ENCODE measurements around the gene CLSTN3. TPM values are rescaled to one million over a fixed set of nuclear protein-coding genes. Genes with fewer than 3 reads are reported as not detected.

The CLSTN3 gene
- total RNA-seq, 1 experiment from 2014 or later, result 14.8 TPM

DNA sequence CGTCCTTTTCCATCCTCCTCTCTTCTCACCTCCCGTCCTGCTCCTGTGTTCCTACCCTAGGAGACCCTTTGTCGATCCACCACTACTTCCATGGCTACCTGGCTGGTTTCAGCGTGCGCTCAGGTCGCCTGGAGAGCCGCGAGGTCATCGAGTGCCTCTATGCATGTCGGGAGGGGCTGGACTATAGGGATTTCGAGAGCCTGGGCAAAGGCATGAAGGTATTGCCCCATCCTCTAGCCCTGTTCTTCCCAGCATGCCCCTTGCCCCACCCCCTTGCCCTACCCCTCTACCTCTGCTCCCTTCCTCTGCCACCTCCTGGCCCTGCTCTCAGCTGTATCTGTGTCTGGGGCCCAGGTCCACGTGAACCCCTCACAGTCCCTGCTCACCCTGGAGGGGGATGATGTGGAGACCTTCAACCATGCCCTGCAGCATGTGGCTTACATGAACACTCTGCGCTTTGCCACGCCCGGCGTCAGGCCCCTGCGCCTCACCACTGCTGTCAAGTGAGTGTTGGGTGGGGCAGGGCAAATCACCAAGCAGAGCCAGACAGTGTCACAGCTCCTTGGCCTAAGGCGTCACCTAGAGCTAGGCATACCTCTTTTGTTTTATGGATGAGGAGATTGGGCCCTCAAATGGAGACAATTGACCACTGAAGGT is 12.8 kb downstream of the CLSTN3 start:
- in situ Hi-C loops (cut with HindIII; ENCODE audit: low sequenced_read_pairs), result no loop called here
- no peak for DNase-seq (ENCODE audit: low spot score)

GRCh38 chr12:7143564-7143963 is 13.4 kb downstream of the CLSTN3 start:
- no peak for DNase-seq (ENCODE audit: low spot score)
- in situ Hi-C loops (cut with HindIII; ENCODE audit: low sequenced_read_pairs), result no loop called here

DNA sequence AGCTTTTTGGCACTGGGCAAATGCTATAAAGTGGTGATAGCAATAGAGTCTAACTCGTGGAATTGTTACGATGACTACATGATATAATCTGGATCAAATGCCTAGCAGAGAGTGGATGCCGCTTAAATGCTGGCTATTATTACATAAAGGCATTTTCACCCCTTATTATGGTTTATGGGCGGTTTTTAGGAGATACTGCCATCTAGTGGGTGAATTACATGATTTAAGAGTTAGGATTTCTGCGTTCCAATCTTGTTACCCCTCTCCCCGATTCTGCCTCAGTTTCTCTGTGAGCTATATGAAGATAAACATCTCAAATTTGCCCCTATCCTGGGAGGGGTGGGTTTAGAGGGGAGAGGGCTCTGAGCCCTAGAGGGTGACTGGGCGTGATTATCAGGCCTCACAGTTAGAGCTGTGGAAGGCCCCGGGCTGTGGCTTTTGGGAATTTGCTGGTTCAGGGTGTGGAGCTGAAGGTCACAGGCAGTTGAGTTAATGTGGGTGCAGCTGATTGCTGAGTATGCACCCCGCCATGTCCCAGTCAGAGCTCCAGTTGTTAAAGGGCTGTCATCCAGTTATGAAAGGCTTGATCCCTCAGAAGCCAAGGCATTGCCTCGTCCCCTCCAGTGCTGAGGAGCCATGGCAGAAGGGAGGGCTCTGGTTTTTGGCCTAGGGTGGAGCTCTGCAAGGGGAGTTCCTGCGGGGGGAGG is 14.4 kb downstream of the CLSTN3 start:
- DNase-seq (ENCODE audit: low spot score), result peak; percentile 79
- in situ Hi-C loops (cut with HindIII; ENCODE audit: low sequenced_read_pairs), result no loop called here

DNA sequence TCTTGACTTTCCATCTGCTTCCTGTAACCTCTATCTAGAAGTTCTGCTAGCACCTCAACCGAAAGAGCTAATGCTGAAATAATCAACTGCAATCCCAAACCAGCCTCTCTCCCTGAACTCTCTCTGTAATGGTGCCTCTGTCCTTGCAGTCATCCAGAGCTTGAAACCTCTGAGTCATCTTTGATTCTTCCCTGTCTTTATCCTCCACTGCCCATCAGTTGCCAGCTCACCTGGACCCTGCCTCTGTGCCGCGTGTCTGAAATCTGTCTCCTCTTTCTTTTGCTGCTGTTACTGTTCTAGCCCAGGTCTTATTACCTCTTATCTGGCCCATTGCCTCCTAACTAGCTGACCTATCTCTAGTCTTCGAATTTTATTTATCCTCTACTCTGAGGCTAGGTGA is 15.5 kb downstream of the CLSTN3 start:
- DNase-seq (ENCODE audit: low spot score), result no peak
- in situ Hi-C loops (cut with HindIII; ENCODE audit: low sequenced_read_pairs), result no loop called here

GRCh38 chr12:7146228-7146627 is 16.1 kb downstream of the CLSTN3 start:
- DNase-seq (ENCODE audit: low spot score), result no peak

DNA sequence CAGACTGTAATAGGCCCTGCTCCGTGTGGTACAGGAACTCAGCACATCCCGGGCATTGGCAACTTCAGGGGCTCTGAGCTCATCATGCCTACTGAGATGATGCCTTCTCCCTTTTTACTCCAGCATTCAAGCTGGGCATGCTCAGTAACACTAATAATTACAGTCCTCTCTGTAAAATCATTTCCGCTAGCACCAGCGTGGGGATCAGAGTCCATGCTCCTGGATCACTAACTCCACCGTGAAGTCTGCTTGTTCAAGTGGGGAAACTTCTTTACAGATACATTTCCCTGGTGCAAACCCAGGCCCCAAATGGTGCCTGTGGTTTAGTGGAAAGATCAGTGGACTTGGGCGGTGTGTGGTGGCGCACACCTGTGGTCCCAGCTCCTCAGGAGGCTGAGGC is 16.7 kb downstream of the CLSTN3 start:
- in situ Hi-C loops (cut with HindIII; ENCODE audit: low sequenced_read_pairs), result no loop called here
- DNase-seq (ENCODE audit: low spot score), result no peak

More at GRCh38 chr12:7146228-7146627, 16.1 kb downstream of the CLSTN3 start:
- in situ Hi-C loops (cut with HindIII; ENCODE audit: low sequenced_read_pairs), result no loop called here

GRCh38 chr12:7150356-7150755 is 20.2 kb downstream of the CLSTN3 start:
- no peak for DNase-seq (ENCODE audit: low spot score)
- in situ Hi-C loops (cut with HindIII; ENCODE audit: low sequenced_read_pairs), result no loop called here

DNA sequence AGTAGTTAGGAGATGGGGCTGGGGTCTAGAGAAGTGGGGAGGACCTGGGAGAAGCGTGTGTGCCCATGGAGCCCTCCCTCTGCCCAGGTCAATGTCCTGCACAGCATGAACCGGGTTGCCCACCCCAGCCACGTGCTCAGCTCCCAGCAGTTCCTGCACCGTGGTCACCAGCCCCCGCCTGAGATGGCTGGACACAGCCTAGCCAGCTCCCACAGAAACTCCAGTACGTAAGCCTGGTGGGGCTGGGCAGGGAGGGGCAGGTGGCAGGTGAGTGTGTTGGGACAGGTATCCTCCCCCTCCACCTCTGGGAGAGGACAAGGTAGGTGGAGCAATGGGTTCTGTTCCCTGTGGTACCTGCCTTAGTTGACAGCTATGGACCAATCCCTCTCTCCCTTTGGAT is 20.7 kb downstream of the CLSTN3 start:
- in situ Hi-C loops (cut with HindIII; ENCODE audit: low sequenced_read_pairs), result no loop called here
- no peak for DNase-seq (ENCODE audit: low spot score)

DNA sequence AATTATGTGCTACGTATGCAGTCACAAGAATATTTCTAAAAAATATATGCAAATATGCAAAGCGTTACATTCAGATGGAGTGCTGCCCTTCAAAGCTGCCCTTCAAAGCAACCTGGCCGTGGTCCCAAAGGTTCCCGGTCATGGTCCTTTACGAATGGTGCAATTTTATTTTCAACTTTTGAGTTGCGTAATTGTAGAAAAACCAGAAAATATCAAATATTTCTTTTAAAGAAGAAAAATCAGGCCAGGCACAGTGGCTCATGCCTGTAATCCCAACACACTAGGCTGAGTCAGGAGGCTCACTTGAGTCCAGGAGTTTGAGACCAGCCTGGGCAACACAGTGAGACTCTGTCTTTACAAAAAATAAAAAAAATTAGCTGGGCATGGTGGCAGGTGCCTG is 21.4 kb downstream of the CLSTN3 start:
- no peak for DNase-seq (ENCODE audit: low spot score)
- in situ Hi-C loops (cut with HindIII; ENCODE audit: low sequenced_read_pairs), result no loop called here

- in situ Hi-C loops (cut with HindIII; ENCODE audit: low sequenced_read_pairs), result no loop called here
These were observed 22.6 kb downstream of the CLSTN3 start for GRCh38 chr12:7152818-7153217.

DNA sequence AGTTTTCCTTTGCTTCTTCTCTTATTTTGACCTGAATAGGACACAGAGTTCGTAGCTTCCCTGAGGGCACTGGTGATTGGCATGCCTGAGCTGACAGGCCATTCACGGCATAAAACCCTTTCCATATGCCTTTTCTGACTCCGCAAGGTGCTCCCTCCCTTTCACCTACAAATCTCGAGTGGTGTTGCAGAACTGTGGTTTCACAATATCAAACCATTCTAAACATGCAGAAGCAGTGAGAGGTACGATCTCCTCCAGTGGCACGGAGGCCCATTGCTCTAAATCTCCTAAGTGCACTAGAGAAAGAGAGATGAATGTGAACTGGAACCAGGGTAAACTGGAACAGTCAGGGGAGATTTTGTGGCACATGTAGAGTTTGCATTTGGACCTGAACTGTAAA is 23.9 kb downstream of the CLSTN3 start:
- in situ Hi-C loops (cut with HindIII; ENCODE audit: low sequenced_read_pairs), result no loop called here
- DNase-seq (ENCODE audit: low spot score), result no peak

More at GRCh38 chr12:7152818-7153217, 22.6 kb downstream of the CLSTN3 start:
- no peak for DNase-seq (ENCODE audit: low spot score)

- DNase-seq (ENCODE audit: low spot score), result no peak
- in situ Hi-C loops (cut with HindIII; ENCODE audit: low sequenced_read_pairs), result no loop called here
These were observed 24.8 kb downstream of the CLSTN3 start for GRCh38 chr12:7154901-7155470.

DNA sequence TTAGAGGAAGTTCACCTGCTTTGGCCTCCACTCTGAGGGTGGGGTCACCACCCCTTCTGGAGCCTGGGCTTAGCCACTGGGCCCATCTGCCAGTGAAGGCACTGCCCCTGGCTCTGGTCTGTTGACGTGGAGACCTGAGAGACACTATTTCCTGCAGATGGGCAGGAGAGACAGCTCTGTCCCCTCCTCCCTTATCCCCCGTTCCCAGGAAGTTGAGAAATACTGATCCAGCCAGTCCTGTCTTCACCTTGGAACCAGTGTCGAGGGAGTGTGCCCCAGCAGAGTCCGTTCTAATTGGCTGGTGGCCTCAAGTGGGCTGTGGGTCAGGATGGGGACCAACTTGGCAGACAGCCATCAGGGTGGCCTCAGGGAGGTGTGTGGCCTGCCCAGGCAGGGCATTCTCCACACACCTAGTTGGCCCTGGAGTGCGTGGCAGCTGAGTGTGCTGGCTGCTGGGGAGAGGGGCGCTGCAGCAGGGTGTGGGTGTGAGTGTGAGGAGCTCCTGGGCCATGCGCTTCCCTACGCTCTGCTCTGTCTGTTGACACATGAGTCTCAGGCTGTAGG is 25.4 kb downstream of the CLSTN3 start:
- in situ Hi-C loops (cut with HindIII; ENCODE audit: low sequenced_read_pairs), result no loop called here
- DNase-seq (ENCODE audit: low spot score), result no peak

DNA sequence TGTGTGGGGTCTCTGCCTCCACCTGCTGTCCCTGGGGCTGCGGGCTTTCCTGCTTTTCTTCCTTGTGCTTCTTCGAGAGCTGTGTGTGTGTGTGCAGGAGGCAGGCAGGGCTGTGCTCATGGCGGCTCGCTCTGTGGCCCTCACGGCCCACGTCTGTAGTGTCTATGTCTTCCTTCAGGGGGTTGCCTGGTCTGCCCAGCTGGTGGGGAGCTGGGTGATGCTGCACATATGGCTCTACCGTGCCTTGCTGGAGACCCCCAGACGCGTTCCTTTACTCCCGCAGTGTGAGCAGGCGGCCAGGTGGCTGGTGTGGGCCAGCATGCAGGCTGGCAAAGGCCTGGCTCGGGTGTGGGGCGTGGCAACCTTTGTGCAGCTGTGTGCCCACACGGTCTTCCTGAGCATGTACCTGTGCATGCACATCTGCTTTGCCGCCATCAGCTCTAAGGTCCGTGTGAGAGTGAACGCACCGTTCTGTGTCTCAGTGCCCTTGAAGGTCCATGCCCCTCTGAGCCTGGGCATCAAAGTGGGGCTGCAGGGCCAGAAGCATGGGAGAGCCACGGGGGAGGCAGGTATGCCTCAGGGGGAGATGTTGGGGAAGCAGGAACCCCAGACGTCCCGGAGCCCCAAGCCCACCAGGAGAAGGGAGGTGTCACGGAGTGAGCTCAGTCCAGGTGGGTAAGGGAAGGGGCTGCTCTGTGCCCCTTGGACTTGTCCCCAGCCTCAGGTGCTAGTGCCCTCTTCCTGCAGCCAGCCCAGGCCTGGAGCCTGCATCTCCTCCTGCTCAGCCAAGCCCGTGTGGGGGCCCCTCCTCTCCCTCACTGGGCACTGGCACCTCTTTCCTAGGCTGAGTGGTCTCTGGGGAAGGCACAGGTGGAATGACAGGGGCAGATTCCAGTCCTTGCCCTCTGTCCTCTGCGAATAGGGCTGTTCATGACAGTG is 26.4 kb downstream of the CLSTN3 start:
- in situ Hi-C loops (cut with HindIII; ENCODE audit: low sequenced_read_pairs), result no loop called here
- no peak for DNase-seq (ENCODE audit: low spot score)

DNA sequence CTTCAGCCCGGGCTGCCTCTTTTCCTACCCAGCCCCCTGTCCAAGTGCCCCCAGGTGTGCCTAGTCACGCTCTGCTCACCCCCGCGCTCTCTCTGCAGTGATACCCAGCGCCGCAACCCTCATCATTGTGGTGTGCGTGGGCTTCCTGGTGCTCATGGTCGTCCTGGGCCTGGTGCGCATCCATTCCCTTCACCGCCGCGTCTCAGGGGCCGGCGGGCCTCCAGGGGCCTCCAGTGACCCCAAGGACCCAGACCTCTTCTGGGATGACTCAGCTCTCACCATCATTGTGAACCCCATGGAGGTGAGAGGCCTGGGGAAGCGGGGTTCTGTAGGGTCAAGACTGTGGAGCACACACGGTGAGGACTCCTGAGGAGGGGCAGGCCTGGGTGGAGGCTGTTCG is 27.2 kb downstream of the CLSTN3 start:
- DNase-seq (ENCODE audit: low spot score), result no peak
- in situ Hi-C loops (cut with HindIII; ENCODE audit: low sequenced_read_pairs), result no loop called here

DNA sequence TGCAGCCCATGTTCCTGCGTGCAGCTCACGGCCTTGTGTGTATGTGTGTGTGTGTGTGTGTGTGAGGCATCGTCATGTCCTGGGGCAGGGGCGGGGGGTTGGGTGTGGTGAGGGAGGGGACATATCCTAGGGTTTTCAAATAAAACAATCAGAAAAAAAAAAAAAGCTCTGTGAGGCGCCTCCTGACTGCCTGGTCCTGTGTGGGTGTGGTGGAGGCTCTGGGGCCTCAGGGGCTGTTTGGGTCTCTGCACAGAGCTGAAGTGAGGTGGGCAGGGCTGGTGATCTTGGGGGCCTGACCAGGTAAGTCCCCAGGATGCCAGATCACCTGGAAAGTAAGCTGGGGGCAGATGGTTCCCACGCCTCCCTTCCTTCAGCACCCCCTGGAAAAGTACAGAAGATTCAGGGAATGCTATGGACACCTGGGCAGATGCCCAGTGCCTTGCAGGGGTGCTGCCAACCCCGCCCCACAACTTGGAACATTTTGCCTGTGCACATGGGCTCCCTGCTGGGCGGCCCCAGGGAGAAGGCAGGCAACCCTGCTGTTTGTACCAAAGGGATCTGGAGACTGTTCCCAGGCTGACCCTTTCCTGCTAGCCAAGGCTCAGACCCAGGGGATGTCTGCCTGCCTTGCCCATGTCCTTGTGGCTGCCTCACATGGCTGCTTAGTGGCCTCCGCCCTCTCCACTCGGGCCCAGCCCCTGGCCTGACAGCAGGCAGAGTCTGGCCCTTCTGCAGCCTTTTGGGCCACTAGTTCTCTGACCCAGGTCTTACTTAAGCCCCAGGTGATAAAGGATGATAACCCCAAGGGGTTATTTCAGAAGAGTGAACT is 28.8 kb downstream of the CLSTN3 start:
- no peak for DNase-seq (ENCODE audit: low spot score)
- in situ Hi-C loops (cut with HindIII; ENCODE audit: low sequenced_read_pairs), result no loop called here

DNA sequence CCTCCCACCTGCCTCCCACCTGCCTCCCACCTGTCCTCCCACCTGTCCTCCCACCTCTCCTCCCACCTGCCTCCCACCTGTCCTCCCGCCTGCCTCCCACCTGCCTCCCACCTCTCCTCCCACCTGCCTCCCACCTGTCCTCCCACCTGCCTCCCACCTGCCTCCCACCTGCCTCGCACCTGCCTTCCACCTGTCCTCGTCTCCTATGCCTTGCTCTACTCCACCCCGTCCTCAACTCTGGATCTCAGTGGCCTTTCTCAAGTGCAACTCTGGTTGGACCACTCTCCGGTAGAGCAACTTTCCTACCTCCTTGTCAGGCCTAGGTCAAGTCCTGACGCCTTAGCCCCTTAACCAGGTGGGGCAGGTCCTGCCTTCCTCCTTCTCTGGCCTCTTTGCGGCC is 30.0 kb downstream of the CLSTN3 start:
- no peak for DNase-seq (ENCODE audit: low spot score)
- in situ Hi-C loops (cut with HindIII; ENCODE audit: low sequenced_read_pairs), result loop anchor here (10.0 kb wide), 1 partner anchor 55 kb away; the partner anchor contains the start of gene C1RL

DNA sequence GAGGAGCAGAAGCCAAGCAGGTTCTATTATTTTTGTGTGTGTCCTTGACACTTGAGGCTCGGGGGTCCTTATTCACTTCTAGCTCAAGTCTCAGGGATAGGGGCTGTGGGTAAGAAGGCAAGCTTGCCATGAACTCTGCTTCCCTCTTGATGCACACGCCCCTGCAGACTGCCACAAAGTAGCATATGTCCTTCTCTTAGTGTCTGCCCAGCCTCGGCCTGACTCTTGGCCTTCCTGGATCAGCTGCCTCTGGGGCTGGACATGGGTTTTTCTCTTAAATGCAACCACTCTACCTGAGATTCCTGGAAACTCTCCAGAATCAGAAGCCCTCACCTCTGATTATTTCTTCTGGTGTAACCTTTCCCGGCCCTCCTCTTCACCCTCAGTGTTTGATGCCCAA is 31.2 kb downstream of the CLSTN3 start:
- in situ Hi-C loops (cut with HindIII; ENCODE audit: low sequenced_read_pairs), result loop anchor here (10.0 kb wide), 1 partner anchor 57 kb away; the partner anchor contains the start of gene C1RL
- no peak for DNase-seq (ENCODE audit: low spot score)

Data from G401 (cell line).